ENCODE results near the gene RSBN1L.

The RSBN1L gene

GRCh38 chr7:77811516-77812289 is 115.4 kb downstream of the RSBN1L start:
- no peak for DNase-seq

- no peak for DNase-seq
These were observed 116.0 kb downstream of the RSBN1L start for GRCh38 chr7:77812290-77812685.

DNA sequence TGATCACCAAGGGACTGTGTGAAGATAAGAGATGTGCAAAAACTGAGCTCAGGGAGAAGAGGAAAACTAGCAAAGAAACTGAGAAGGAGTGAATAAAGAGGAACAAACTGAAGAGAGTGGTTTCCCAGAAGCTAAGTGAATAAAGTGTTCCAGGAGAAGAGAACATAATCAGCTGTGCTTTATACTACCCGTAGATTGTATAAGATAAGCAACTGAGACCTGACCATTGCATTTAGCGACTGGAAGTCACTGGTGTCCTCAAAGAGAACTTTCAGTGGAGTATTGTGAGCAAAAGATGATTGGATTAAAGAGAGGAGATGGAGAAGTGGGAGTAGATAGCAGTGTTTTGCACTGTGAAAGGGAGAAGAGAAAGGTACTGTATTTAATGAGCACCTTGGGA is 116.9 kb downstream of the RSBN1L start:
- DNase-seq = no peak

DNA sequence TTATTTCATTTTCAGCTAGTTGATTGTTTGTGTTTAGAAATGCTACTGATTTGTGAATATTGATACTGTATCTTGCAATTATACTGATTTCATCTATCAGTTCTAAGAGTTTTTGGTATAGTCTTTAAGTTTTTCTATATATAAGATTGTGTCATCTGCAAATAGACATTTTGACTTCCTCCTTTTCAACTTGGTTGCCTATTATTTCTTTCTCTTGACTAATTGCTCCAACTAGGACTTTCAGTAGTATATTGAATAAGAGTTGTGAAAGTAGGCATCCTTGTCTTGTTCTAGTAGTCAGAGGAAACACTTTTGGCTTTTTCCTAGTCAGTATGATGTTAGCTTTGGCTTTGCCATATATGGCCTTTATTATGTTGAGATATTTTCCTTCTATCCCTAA is 122.8 kb downstream of the RSBN1L start:
- DNase-seq = no peak

GRCh38 chr7:77820967-77821366 is 124.7 kb downstream of the RSBN1L start:
- DNase-seq = no peak

- DNase-seq = no peak
These were observed 126.0 kb downstream of the RSBN1L start for GRCh38 chr7:77822269-77822668.

DNA sequence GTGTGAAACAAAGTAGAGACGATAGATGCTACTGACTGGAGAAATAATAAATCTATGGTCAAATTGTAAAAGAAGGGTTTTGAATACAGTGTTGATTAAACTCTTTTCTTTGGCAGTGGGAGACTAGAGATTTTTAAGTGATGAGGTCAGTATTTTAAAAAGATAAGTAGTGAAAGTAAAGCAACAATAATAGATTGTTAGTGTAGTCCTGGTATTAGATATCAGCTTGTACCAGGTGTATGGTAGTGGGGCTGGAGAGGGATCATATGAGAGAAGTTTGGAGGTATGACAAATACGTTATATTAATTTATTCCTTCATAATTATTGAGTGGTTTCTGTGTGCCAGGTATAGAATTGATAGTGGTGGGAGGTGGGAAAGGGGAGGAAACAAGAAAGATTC is 127.5 kb downstream of the RSBN1L start:
- DNase-seq = no peak

DNA sequence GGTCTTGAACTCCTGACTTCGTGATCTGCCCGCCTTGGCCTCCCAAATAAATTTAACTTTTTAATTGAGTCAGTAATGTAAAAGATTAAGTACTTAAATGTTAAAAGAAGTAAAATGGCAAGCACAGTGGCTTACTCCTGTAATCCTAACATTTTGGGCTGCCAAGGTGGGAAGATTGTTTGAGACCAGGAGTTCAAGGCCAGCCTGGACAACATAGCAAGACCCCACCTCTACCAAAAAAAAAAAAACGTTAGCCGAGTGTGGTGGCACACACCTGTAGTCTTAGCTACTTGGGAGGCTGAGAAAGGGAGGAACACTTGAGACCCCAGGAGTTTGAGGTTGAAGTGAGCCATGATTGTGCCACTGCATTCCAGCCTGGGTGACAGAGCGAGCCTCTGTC is 128.4 kb downstream of the RSBN1L start:
- DNase-seq = no peak

GRCh38 chr7:77825131-77825530 is 128.9 kb downstream of the RSBN1L start:
- DNase-seq = no peak

DNA sequence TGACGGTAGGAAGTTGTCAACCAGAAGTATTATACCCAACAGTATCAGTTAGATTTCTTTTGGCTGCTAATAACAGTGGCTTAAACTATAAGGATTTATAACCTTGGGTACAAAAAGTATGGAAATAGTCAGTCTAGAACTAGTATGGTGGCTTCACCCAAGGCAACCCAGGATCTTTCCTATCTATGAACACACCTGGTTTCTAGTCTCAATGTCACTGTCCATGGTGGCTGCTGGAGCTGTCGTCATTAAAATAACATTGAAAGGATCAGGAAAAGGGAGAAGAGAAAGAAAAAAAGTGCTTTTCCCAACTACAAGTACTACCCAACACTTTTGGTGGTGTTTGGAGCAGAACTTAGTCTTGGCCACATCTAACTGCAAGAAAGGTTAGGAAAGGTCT is 130.0 kb downstream of the RSBN1L start:
- DNase-seq = no peak

DNA sequence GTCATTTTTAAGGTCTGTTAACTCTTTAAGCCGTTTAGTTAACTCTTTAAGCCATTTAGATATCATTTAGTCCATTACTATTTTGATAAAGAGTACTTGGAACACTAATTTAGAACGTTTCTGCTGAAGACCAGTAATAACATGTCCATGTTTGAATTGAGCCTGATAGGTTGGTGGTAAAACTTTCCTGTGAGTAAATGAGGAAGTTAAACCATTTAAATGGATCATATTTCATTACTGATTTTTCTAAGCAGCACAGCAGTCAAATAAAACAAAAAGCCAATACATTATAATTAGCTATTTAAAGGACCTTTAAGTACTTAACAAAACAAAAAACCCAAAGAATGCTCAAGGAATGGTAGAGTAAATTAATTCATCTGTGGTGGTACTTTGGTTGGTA is 131.7 kb downstream of the RSBN1L start:
- DNase-seq = no peak

GRCh38 chr7:77830649-77831355 is 134.5 kb downstream of the RSBN1L start:
- peak; percentile 32 for DNase-seq

DNA sequence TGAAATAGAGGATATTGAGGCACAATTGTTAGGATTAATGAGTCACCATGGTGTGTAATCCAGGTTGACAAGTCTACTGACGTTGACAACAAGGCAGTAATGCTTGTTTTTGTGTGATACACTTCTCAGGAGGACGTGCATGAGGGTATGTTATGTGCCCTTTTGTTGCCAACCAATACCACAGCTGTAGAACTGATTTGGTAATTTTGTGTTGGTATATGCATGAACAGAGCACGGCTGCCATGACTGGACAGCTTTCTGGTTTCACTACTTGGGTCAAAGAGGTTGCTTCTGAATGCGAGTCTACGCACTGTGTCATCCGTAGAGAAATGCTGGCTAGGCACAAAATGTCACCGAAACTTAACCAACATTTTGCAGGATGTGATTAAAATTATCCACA is 135.2 kb downstream of the RSBN1L start:
- DNase-seq = no peak

DNA sequence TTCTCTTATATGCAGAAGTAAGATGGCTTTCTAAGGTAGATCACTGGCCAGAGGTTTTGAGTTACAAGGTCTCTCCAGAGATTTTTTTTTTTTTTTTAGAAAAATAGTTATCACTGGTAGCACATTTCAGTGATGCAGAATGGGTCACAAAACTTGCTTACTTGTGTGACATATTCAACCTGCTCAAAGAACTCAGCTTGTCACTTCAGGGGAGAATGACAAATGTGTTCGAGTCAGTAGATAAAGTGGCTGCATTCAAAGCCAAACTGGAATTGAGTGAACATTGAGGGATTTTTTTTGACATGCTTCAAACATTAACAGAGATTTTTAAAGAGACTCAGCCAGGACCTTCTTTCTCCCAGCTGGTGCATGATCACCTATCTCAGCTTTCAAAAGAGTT is 135.7 kb downstream of the RSBN1L start:
- DNase-seq = no peak
